HG03442 (cell line): ENCODE measurements around the gene SLC25A44.
"Not testable (repeated sequence)": the region's sequence is repeated elsewhere in the genome, so short reads cannot be mapped to it uniquely, and the experiment has no call there.

Source experiments
- ATAC-seq: cut with Tn5 transposase; IDR thresholded peaks from one replicate; pipeline ENCODE4 v1.9.1; 2021; ENCODE audit warnings: mild to moderate bottlenecking, moderate library complexity; ENCODE audit not compliant: unreplicated experiment

The SLC25A44 gene

DNA sequence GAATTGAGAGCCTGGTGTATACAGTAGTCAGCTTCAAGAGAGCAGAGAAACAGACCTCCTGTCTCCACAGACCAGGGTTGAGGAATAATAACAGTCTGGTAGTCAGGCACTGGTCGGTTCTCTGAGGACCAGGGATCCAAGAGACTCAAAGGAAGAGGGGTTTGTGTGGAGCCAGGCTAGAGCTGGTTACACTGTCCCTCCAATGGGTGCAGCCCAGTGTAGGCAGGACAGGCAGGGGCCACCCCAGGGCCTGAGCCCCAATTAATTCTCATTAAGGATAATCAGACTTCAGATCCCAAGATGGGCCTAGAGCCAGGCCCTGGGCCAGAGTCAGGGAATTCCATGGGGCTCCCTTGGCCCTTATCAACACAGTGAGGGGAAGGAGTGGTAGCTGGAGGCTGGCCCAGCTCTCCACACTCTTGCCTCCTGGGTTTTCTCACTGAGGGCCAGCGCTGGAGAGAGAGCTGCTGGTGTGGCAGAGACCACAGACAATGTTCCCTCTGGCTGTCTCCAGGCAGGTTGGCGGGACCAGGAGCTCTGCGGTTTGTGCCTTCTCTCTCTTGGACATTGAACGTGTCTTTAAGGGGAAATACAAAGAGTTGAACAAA lies 31.4 kb upstream of the SLC25A44 start:
- ATAC-seq = no peak

GRCh38 chr1:156163712-156164111 lies 30.2 kb upstream of the SLC25A44 start:
- no peak for ATAC-seq

DNA sequence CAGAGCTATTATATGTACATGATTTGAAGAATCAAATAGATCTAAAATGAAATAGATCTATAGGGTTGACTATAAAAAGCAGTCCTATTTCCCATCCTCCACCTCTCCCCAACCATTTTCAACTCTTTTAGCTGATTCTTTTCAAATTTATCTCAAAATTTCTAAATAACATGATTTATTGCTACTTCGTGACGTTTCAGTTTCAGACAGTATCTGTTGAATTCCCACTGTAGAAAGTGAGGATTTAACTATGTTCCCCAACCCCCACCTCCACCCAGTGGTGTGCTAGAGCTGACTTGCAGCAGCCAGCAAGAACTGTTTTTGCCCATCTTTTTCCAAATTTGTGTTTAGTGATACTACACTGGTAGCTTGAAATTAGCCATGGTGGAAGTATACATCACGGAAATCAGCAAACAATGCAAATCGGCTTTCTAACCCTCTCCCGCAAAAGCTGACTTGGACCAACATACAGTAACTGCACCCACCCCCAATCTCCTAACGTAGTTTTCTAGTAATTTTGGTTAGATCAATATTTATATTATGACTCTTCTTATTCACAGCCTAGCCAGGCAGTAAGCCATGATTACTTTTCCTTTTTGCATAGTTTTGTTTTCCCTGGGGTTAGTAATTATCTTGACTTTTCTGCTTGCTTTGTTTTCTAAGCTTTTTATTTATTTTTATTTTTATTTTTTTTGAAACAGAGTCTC lies 29.6 kb upstream of the SLC25A44 start:
- ATAC-seq = no peak

DNA sequence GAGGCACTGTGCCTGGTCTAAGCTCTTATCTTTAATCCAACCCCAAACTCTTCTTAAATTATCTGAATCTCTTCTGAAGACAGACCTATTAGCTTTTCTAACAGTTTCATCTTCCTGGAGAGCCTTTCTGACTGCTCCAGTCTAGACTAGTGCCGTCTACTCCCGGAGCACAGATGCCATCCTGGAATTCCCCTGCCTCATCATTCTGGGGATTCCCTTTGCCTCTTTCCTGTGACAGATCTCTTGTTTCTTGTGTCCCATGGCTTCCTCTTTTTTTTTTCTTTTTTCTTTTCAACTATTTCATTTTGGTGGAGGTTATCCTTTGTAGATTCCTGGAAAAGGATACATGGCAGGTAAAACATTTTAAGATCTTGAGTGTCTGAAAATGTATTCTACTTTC lies 28.8 kb upstream of the SLC25A44 start:
- no peak for ATAC-seq

DNA sequence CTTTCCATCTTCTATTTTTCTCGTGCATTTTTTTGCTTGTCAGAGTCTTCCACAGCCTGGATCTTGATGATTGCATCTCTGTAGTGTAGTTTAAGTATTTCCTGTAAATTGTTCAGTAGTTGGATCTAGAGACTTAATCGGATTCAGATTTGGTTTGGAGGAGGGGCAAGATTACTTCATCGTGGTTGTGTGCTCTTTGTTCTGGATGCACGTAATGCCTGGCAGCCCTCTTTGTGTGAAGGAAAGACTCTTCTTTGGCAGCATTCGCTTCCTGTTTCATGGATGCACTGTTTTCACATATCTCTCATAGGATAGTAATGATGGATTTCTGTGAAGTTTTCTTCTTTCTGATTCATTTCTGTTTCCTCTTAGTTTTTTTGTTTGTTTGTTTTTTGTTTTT lies 26.4 kb upstream of the SLC25A44 start:
- no peak for ATAC-seq

- ATAC-seq = no peak
Observed at GRCh38 chr1:156172696-156173470, 21.0 kb upstream of the SLC25A44 start.

DNA sequence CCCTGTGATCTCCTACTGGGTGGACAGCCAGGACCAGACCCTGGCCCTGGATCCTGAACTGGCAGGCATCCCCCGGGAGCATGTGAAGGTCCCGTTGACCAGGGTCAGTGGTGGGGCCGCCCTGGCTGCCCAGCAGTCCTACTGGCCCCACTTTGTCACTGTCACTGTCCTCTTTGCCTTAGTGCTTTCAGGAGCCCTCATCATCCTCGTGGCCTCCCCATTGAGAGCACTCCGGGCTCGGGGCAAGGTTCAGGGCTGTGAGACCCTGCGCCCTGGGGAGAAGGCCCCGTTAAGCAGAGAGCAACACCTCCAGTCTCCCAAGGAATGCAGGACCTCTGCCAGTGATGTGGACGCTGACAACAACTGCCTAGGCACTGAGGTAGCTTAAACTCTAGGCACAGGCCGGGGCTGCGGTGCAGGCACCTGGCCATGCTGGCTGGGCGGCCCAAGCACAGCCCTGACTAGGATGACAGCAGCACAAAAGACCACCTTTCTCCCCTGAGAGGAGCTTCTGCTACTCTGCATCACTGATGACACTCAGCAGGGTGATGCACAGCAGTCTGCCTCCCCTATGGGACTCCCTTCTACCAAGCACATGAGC lies 17.2 kb upstream of the SLC25A44 start:
- ATAC-seq = no peak

DNA sequence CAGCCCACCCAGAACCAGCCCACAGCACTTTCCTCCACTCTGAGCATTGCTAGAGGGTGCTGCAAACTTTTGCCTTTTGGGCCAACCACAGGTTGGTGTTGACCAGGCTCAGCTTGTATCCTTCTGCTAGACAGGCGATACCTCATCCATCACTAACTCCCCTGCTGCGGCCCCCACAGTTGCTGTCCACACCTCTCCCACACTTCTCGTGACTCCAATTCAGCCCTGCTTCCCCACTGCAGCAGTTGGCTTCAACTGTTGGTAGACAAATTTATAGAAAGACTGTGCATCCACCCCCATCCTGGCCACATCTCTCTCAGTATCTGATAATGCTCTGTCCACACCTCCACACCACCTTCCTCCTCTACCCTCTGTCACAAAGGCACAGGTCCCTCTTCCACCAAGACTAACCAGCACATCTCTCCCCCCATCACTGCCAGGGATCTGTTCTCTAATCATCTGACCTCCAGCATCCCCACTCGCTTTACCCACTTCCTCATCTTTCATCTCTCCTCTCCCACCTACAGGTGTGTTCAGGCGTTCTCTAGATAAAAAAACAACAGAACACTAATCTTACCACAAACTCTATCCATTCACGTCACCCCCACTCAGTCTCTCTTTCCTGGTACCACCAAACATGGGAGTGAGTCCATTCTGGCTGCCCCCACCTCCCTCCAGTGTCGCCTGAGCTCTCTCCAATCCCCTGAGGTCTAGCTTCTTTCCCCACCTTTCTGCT lies 15.8 kb upstream of the SLC25A44 start:
- no peak for ATAC-seq

GRCh38 chr1:156180471-156180870 lies 13.4 kb upstream of the SLC25A44 start:
- ATAC-seq = no peak

GRCh38 chr1:156181391-156181924 lies 12.4 kb upstream of the SLC25A44 start:
- not testable (repeated sequence) for ATAC-seq

GRCh38 chr1:156182010-156182779 lies 11.7 kb upstream of the SLC25A44 start:
- ATAC-seq = not testable (repeated sequence)

DNA sequence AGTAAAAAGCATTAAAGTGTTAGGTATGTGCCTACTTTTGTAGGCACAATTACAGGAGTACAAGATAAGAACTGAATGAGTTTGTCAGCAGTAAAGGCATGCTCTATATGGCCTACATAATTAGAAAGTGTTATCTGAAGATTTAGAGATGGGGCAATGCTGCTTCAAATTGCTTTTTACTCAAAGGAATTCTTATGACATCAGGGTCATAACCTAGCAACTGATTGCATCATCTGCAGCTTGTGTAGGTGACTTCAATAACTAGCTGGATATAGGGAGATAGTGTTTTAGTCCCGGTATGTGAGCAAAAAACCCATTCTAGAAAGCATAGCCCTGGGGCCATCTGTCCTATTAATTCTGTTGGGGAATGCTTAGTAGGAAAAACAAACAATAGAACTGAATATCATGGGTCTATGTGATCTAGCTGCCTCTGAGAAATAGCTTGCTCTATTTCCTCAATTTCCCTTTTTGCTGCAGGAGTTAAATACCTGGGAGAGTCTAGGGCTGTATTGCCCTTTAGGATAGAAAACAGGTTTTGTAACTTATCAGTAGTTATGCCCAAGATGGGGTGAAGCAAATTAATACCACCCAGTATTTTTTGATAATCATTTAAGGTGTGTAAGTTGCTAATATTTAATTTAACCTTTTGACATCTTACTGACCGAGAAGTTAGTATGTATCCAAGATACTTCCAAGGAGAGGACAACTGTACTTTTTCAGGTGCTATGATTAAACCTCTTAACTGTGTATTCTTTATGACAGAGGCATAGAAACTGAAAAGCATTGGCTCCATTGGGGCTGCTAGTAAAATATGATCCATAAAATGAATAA lies 7.3 kb upstream of the SLC25A44 start:
- ATAC-seq = not testable (repeated sequence)

GRCh38 chr1:156190265-156190664 lies 3.6 kb upstream of the SLC25A44 start:
- not testable (repeated sequence) for ATAC-seq

- no peak for ATAC-seq
Observed at GRCh38 chr1:156191292-156191964, 2.5 kb upstream of the SLC25A44 start.

DNA sequence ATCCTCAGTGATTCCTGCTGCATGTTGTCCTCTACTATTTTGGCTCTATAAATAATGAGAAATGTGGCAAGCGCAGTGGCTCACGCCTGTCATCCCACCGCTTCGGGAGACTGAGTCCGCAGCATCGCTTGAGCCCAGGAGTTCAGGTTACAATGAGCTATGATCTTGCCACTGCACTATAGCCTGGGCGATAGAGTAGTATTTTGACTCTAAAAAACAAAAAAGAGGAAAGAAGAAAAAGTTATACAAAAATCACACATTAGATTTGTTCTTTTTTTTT lies 756 bp upstream of the SLC25A44 start:
- ATAC-seq = no peak

- ATAC-seq = no peak
Observed at GRCh38 chr1:156194300-156194652, 372 bp downstream of the SLC25A44 start.

- no peak for ATAC-seq
Observed at GRCh38 chr1:156195853-156196252, 1.9 kb downstream of the SLC25A44 start.

- ATAC-seq = no peak
Observed at GRCh38 chr1:156196445-156196844, 2.5 kb downstream of the SLC25A44 start.
